DMS79 (cell line): Measurements from ENCODE around the gene ANKRD12.

Experiments used
- DNase-seq: peaks from one replicate; lab custom pipeline; 2025; lab: John Stamatoyannopoulos, UW

The ANKRD12 gene

GRCh38 chr18:9184998-9185613 lies 48.5 kb downstream of the ANKRD12 start:
- no peak for DNase-seq

DNA sequence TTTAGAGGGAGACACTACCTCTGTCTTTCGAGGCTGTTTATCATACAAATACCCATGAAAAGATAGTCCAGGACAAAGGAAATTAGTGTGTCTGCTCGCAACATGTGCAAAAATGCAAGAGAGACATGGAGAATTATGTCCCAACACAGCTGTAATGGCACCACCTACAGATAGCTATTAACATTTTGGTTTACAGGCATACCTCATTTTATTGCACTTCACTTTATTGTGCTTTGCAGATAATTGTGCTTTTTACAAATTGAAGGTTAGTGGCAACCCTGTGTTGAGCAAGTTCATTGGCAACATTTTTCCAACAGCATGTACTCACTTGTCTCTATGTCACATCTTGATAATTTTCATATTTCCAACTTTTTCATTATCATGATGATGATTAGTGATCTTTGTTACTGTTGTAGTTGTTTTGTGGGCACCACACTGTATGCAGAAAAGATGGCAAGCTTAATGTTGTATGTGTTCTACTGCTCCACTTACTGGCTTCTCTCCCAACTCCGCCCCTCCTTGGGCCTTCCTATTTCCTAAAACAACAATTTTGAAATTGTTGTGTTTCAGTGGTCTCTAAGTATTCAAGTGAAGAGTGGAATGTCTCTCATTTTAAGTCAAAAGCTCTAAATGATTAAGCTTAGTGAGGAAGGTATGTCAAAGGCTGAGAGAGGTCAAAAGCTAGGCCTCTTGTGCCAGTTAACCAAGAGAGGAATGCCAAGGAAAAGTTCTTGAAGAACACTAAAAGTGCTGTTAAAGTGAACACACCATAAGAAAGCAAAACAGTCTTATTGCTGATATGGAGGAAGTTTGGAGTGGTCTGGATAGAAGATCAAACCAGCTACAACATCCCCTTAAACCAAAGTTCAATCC lies 52.0 kb downstream of the ANKRD12 start:
- DNase-seq: no peak

DNA sequence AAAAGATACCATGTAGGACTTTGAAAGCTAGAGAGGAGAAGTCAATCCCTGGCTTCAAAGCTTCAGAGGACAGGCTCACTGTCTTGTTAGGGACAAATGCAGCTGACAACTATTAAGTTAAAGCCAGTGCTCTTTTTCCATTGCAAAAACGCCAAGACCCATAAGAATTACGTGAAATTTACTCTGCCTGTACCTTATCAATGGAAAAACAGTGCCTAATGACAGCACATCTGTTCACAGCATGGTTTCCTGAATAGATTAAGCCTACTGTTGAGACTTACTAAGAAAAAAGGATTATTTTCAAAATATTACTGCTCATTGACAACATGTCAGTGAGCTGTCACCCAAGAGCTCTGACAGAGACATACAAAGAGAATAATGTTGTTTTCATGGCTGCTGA lies 52.9 kb downstream of the ANKRD12 start:
- no peak for DNase-seq

DNA sequence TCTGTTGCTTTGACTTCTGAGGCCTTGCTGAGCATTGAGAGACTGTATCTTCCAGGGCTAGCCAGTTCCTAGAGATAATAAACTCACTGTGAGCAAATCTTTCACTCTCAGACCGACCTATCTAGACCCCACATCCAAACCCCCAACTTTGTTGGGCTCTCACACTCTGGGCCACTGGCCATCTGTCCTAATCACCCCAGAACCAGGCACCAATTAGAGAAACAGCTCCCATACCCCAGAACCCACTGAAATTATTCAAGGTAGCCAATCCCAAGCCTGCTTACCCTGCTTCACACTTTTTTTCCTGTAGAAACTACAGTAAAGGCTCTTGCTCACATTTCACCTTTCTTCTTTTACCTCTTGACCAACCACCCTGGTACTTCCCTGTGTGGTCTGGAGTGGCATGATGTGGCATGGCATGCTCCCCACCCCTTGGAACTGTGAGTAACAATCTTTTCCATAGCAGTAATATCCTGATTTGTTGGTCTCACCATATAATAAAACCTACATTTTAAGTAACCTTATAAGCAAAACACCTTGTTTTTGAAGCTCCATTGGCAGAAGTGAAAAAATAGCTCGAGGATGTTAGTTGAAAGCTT lies 55.2 kb downstream of the ANKRD12 start:
- no peak for DNase-seq

GRCh38 chr18:9193031-9193430 lies 56.5 kb downstream of the ANKRD12 start:
- DNase-seq: no peak

DNA sequence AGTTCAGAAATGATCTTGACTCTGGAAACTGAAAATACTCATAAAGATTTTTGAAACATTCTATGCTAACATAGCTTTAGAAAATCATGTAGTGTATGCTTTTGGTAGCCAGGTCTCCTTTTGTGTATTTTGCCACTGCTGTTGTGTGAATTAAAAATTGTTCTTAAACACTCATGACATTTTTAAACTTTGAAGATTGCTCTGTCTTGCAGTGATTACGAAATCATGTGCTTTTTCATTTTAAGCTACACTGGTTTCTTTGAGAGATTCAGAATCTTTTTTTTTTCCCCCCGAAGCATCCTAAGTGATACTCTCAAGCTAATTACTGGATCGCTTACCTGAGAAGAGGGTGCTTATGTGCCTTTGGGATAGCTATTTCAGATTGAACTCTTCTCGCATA lies 60.0 kb downstream of the ANKRD12 start:
- DNase-seq: no peak

DNA sequence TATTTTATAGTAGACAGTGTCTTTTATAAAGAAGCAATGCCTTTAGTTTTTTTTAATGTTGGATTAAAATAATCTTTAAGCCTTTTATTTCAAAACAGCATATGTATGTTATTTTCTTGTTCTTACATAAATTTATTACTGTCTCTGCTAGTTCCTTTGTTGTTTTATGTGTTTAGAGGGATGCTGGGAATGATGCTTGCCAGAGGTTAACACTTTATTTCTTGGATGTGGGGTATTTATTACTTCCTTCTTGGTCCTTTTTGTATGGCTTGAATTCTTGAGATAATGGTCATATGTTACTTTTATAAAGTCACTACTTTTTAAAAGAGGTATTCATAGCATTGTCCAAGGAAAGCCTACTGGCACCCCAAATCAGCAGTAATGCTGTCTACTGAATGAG lies 63.1 kb downstream of the ANKRD12 start:
- DNase-seq: no peak

DNA sequence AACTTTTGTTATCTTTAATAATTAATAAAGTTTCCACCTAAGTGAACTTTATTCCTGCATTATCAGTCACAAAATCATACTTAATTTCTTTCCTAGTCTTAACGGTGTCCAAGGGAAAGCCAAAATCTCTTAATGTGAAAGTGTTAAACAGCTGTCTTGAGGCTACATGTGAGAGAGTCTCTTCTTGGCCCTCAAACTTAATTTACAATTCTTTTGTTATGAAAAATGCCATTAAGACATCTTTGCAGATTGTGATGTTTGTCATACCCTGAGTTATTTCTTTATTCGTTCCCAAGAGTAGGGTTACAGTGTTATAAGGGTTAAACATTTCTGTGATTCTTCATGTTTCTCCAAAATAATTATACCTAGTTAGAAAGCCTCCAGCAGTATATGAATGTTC lies 64.6 kb downstream of the ANKRD12 start:
- no peak for DNase-seq

DNA sequence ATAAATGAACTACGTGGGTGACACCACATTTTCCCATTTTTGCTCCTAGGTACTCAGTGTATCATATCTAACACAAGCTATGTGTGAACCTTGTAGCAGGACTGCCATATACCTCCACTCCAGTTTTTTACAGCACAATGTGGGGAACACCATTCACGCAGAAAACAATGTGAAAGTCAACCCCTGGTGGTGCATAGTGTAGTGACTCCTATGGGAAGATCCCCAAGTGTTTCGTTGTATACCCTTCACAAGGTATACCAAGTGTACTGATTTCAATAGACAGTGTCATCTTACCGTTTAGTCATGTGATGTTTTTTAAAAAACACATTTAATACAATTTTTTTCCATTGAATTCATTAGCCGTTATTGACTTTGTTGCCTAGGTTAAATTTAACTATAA lies 68.1 kb downstream of the ANKRD12 start:
- DNase-seq: no peak

DNA sequence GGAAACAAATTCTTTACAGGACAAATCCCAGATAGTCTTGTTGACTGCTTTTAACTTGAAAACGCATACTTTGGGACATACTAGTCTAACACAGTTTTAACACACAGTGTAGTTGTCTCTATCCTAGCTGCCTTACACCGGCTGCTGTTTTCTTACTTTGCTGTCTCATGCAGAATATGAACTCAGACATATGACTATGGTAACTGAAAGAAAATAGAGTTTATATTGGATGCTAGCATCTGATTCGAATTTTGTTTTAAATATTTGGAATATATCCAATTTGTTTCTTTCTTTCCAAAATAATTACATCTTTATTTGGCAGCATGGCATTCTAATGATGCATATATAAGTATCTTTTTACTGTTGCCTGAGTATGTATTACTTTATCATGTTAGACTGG lies 69.8 kb downstream of the ANKRD12 start:
- no peak for DNase-seq

GRCh38 chr18:9209279-9209678 lies 72.7 kb downstream of the ANKRD12 start:
- no peak for DNase-seq

DNA sequence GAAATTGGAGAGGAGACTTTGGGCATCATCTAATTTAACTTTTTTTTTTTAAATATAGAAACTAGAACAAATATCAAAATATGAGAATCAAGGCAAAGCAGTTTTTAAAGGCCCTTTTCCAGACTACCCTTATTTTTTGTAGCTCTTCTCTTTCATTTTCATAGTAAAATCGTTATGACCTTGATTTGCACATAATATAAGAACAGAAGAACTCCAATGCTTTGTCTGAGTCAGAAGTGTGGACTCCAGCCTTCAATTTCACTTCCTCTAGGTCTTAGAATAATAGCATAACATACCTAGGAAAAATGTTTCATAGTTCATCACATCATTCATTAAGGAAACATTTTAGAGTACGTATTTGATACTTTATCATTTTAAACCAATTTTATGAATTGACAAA lies 74.4 kb downstream of the ANKRD12 start:
- no peak for DNase-seq

GRCh38 chr18:9211955-9212354 lies 75.4 kb downstream of the ANKRD12 start:
- no peak for DNase-seq

DNA sequence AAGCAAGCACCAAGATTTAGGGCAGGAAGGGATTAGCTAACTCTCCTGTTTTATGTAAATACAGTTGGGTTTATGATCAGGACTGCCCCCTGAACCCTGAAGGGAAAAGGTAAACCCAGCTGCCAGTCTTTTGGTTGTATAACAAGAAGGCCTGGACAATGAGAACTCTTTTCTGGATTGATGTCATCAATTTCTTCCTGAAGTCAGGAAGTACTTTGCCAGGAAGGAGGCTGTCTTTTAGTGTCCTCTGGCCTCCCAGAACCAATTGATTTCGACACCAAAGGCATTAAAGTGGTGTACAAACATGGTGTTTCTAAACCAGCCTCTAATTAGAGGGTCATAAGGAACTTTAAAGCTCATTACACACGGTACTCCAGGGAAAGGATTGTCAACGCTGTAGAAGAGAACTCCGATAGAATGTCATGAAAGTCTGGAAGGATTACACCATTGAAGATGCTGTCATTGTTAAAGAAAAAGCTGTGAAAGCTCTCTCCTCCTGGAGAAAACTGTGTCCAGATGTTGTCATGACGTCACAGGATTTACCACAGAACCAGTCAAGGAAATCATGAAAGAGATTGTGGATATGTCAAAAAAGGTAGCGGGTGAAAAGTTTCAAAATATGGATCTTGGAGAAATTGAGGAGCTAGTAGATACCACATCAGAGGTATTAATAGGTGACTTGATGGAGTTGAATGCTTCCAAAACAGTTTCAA lies 78.8 kb downstream of the ANKRD12 start:
- no peak for DNase-seq

- no peak for DNase-seq
Observed at GRCh38 chr18:9216459-9216858, 79.9 kb downstream of the ANKRD12 start.

DNA sequence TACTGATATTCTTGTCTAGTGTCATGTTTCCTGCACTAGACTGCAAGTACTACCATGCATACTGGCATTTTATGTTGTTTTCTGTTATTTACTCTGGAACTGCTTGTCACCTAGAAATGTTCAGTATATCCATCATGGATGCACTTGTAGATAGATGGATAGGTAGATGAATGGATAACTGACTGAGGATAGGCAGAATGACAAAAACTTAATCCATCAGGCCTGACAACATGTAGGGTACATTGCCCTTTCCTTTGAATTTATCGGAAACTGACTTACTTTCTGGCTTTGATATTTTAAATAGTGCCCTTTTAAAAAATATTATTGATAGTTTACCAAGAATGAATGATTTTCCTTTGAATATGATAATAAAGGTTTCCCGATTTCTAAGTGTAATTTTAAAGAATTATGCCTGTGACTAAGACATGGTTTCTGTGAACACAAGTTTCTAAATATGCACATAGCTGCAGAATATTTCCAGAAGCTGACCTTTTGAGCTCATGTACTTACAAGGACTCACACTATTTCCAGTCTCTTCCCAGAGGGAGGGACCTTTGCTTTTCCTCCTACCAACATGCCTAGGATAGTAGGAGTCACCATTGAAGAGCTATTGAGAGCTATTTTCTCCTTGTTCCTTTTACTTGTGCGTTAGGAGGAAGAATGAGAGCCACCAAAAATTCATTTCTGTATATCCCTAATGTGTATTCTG lies 81.3 kb downstream of the ANKRD12 start:
- no peak for DNase-seq

DNA sequence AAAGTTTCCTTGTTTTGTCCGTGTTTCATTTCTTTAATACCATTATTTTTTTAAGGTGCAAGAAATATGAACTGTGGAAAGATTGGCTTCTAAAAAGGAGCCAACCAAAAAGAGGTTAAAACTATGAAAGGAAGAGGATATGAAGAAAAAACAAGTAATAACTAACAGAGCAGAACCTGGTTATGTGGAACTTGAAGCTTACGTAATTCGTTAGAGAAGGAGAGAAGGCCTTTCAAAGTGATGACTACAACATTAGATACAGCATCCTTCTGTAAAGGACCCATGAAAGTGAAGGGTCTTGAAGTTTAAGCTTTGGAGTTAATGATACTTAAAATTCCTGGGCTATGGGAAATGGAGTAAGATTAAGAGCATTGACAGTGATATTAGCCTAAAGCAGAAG lies 84.5 kb downstream of the ANKRD12 start:
- DNase-seq: no peak

DNA sequence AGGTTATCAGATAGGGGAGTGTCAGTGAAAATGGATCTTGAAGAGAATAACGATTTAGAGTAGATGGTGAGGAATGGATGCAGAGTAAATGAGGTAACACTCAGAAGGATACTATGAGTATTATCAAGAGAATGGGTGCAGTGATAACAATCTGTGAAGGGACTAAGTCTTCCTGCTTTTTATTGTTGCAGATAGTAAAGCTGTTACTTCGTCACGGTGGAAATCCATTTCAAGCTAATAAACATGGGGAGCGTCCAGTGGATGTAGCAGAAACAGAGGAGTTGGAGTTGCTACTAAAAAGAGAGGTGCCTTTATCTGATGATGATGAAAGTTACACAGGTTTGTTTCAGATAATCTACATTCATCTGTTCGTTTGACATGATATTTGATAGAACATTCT lies 85.1 kb downstream of the ANKRD12 start:
- no peak for DNase-seq

DNA sequence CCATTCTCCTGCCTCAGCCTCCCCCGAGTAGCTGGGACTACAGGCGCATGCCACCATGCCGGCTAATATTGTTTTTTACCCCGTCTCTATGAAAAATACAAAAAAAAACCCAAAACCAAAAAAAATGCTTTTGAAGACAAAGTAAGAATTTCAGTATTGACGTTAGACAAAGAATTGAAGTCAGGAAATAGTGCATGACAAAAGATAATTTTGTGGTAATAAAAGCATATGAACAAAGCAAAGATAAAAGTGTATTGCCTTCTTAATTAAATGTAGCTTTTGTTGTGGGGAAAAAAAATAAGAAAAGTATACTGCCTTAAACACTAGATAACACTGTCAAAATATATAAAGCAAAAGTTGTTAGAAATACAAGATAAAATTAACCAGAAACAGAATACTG lies 86.8 kb downstream of the ANKRD12 start:
- no peak for DNase-seq

GRCh38 chr18:9226463-9226862 lies 89.9 kb downstream of the ANKRD12 start:
- DNase-seq: no peak

DNA sequence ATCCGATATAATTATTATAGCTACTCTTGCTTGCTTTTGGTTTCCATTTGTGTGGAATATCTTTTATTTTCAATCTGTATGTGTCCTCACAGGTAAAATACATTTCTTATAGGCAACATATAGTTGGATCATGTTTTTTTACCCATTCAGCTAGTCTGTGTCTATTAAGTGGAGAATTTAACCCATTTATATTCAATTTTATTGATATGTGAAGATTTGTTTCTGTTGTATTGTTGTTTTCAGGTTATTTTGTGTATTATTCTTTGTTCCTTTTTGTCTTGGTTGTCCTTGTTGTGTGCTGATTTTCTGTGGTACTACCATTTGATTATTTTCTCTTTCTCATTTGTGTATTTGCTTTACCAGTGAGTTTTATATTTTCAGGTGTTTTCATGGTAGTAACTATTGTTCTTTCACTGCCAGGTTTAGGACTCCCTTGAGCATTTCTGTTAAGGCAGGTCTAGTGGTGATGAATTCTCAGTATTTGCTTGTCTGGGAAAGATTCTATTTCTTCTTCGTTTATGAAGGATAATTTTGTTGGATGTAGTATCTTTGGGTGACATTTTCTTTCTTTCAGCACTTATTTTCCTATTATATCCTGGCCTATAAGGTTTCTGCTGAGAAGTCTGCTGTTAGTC lies 95.4 kb downstream of the ANKRD12 start:
- no peak for DNase-seq

DNA sequence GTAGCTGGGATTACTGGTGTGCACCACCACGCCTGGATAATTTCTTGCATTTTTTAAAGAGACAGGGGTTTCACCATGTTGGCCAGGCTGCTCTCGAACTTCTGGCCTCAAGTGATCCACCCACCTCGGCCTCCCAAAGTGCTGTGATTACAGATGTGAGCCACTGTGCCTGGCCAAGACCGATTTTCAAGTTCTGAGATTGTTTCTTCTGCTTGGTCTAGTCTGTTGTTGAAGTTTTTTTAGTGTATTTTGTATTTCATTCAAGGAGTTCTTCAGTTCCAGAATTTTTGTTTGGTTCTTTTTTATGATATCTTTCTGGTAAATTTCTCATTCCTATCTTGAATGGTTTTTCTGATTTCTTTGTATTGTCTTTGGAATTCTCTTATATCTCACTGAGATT lies 96.4 kb downstream of the ANKRD12 start:
- no peak for DNase-seq
